K562 (cell line): Measurements from ENCODE around the gene ALPK1. TPM values are rescaled to one million over a fixed set of nuclear protein-coding genes. Genes with fewer than 3 reads are reported as not detected.

ENCODE experiments used
- ATAC-seq: fragments of 200-7000 bp; cut with Tn5 transposase; 3 replicates; pipeline ENCODE4 v1.9.1; 2020; ENCODE audit warnings: moderate library complexity
- BruUV-seq: library from RNA; stranded (reverse); fragments of 400-500 nt; replicated peaks from 2 replicates; lab custom pipeline; 2021; lab: Mats Ljungman, UMichigan
- CTCF ChIA-PET: fragments of 300-600 bp; formaldehyde crosslinking; extraction: SDS; loops from one replicate; lab custom pipeline; 2021; ENCODE audit warnings: low intra/inter-chr PET ratio; lab: Yijun Ruan, JAX
- POLR2A ChIA-PET: fragments of 300-600, 350-650 bp; sonication (Branson Sonifier 250); formaldehyde crosslinking; extraction: SDS; loops from one replicate; lab custom pipeline; 2021; ENCODE audit warnings: antibody characterized with exemption, inconsistent platforms; lab: Yijun Ruan, JAX
- DNase-seq, 4 experiments: peaks; one replicate each; pipeline versions ENCODE4 v3.0.0 to v3.0.0-alpha.2; 2011 to 2018; ENCODE audit warnings: low spot score in 3 of 4, mixed read lengths in 3 of 4; ENCODE audit errors: extremely low read depth in 1 of 4
- FAIRE-seq: peaks from 2 replicates; lab custom pipeline; 2011; peaks lifted over from hg19 to GRCh38; lab: Jason Lieb, UNC
- H2AFZ ChIP-seq: 2 replicates; pipeline ENCODE4 v1.6.0; 2011; ENCODE audit warnings: low read depth, low read length, control low read depth, inconsistent platforms
- H3K27ac ChIP-seq: fragments of 200-600 bp; 3 replicates; pipeline ENCODE4 v1.8.0; 2011; ENCODE audit warnings: low read depth, mild to moderate bottlenecking, control low read depth, inconsistent platforms, low read length, moderate library complexity, mixed read lengths; ENCODE audit errors: extremely low read depth
- H3K27me3 ChIP-seq, 2 experiments: fragments of 300-600 bp in 1 of 2; 2 replicates in 1 of 2; 3 replicates in 1 of 2; pipeline versions ENCODE4 v1.6.0 to v1.8.0; 2011; ENCODE audit warnings: inconsistent platforms in 2 of 2, low read length in 2 of 2, mild to moderate bottlenecking in 1 of 2, mixed read lengths in 1 of 2, moderate library complexity in 1 of 2; ENCODE audit not compliant: control insufficient read depth in 2 of 2, insufficient read depth in 2 of 2
- H3K36me3 ChIP-seq: fragments of 300-600 bp; 3 replicates; pipeline ENCODE4 v1.8.0; 2011; ENCODE audit warnings: mild to moderate bottlenecking, low read length, inconsistent platforms; ENCODE audit not compliant: control insufficient read depth, insufficient read depth
- H3K4me1 ChIP-seq, 2 experiments: fragments of 200-600 bp in 1 of 2; replicated peaks in 1 of 2; 2 replicates in 1 of 2; 3 replicates in 1 of 2; pipeline versions ENCODE4 v1.5.1 to v1.8.0; 2011; ENCODE audit warnings: inconsistent platforms in 2 of 2, low read length in 2 of 2, mild to moderate bottlenecking in 1 of 2, mixed read lengths in 1 of 2, moderate library complexity in 1 of 2; ENCODE audit not compliant: control insufficient read depth in 2 of 2, insufficient read depth in 2 of 2
- H3K4me2 ChIP-seq: 2 replicates; pipeline ENCODE4 v1.6.1; 2011; ENCODE audit warnings: low read length, control low read depth, inconsistent platforms, mixed read lengths; ENCODE audit not compliant: insufficient read depth
- H3K4me3 ChIP-seq: fragments of 200-600 bp; sonication (generic), shearing (Covaris generic); 2 replicates; pipeline ENCODE4 v1.5.1; 2016; ENCODE audit warnings: control low read depth, inconsistent platforms
- H3K79me2 ChIP-seq: fragments of 200-600 bp; 3 replicates; pipeline ENCODE4 v1.8.0; 2011; ENCODE audit warnings: low read length, inconsistent platforms; ENCODE audit not compliant: control insufficient read depth, insufficient read depth
- H3K9ac ChIP-seq, 2 experiments: 2 replicates each; pipeline versions ENCODE4 v1.6.0 to v1.6.1; 2011; ENCODE audit warnings: low read depth in 2 of 2, low read length in 2 of 2, control low read depth in 1 of 2, inconsistent platforms in 1 of 2, mild to moderate bottlenecking in 1 of 2, mixed read lengths in 1 of 2; ENCODE audit not compliant: insufficient read depth in 1 of 2
- H3K9me1 ChIP-seq: one replicate; pipeline ENCODE4 v1.6.0; 2011; ENCODE audit warnings: inconsistent platforms, mild to moderate bottlenecking, low read length, moderate library complexity; ENCODE audit not compliant: control insufficient read depth, insufficient read depth
- H3K9me3 ChIP-seq: replicated peaks from 2 replicates; pipeline ENCODE4 v1.5.1; 2011; ENCODE audit warnings: low read depth, low read length, inconsistent platforms; ENCODE audit not compliant: control insufficient read depth, insufficient read depth
- H4K20me1 ChIP-seq: replicated peaks from 2 replicates; pipeline ENCODE4 v1.6.1; 2011; ENCODE audit warnings: low read length, inconsistent platforms, mixed read lengths; ENCODE audit not compliant: control insufficient read depth, insufficient read depth
- LEF1 ChIP-seq: fragments of 450-650 bp; IDR thresholded peaks from 2 replicates; pipeline ENCODE4 v1.6.1; 2016; ENCODE audit warnings: mild to moderate bottlenecking
- MAFK ChIP-seq: IDR thresholded peaks from 2 replicates; pipeline ENCODE4 v1.6.1; 2011; ENCODE audit warnings: low read length, improper control_type of control experiment
- MCM5 ChIP-seq: fragments of 450-650 bp; IDR thresholded peaks from 2 replicates; pipeline ENCODE4 v1.6.1; 2016; ENCODE audit warnings: low read depth
- RCOR1 ChIP-seq, 2 experiments: IDR thresholded peaks; 2 replicates each; pipeline ENCODE4 v1.6.1; 2012; ENCODE audit warnings: low read depth in 2 of 2, low read length in 2 of 2, borderline replicate concordance in 1 of 2, improper control_type of control experiment in 1 of 2
- SIN3B ChIP-seq: fragments of 450-650 bp; IDR thresholded peaks from 2 replicates; pipeline ENCODE4 v1.6.1; 2017; ENCODE audit warnings: low read depth, mild to moderate bottlenecking, moderate library complexity
- SMARCA4 ChIP-seq: fragments of 450-650 bp; IDR thresholded peaks from 2 replicates; pipeline ENCODE4 v1.6.1; 2016
- ZNF134 ChIP-seq: fragments of 250-450 bp; sonication (Bioruptor Pico); conservative IDR thresholded peaks from 2 replicates; pipeline ENCODE4 v1.4.0; 2020
- ZNF551 ChIP-seq: fragments of 250-450 bp; sonication (Bioruptor Pico); IDR thresholded peaks from 2 replicates; pipeline ENCODE4 v1.5.0; 2021; ENCODE audit warnings: mild to moderate bottlenecking, moderate library complexity
- WGBS: fragments of 100-300 bp; shearing (Covaris generic); methylation state at CpG from one replicate; pipeline ENCODE4 v1.1.6; 2016; ENCODE audit warnings: low coverage, mixed read lengths; ENCODE audit not compliant: insufficient coverage; ENCODE audit errors: missing lambda C conversion rate; 5-methylcytosine and 5-hydroxymethylcytosine counted together
- in situ Hi-C: fragments of 300-500 bp; cut with MboI; formaldehyde crosslinking; loops from 4 replicates; pipeline ENCODE4 v1.15.0; 2018; ENCODE audit warnings: inconsistent platforms, mixed read lengths
- intact Hi-C: fragments of 100-400 bp; cut with micrococcal nuclease; formaldehyde crosslinking; loops from 2 replicates; pipeline ENCODE4 v1.14.2; 2022
- polyA plus RNA-seq, 8 experiments: library from polyadenylated mRNA; depleted of rRNA in 4 of 8; stranded (reverse) in 5 of 8; unstranded in 3 of 8; fragments of >200 nt; fragmentation: Nextera tagmentation in 2 of 8; fragmentation: Illumina TruSeq in 1 of 8; extraction: Ambion mirVana in 2 of 8; extraction: Trizol in 1 of 8; gene quantifications; 2 replicates each; pipeline versions ENCODE4 v1.2.1 to v1.2.3, GENCODE V29; 2011 to 2014; ENCODE audit warnings: inconsistent platforms in 1 of 8, missing spikeins in 1 of 8
- total RNA-seq, 7 experiments: library from RNA; depleted of rRNA in 6 of 7; stranded (reverse); fragments of >200 nt in 6 of 7; fragmentation: Illumina TruSeq in 2 of 7; extraction: Trizol in 2 of 7; gene quantifications; 2 replicates each; pipeline versions ENCODE4 v1.2.1 to v1.2.3, GENCODE V29; 2011 to 2021; ENCODE audit warnings: low replicate concordance in 1 of 7
- TF ChIP-seq, protein P1 (sequence below): sonication (generic); formaldehyde crosslinking; IDR thresholded peaks from 2 replicates; pipeline ENCODE4 v1.8.0; 2022; ENCODE audit warnings: missing genetic modification reagents, mild to moderate bottlenecking, moderate library complexity, borderline replicate concordance
- TF ChIP-seq, protein P2 (sequence below): conservative IDR thresholded peaks from 2 replicates; pipeline ENCODE4 v1.6.1; 2011; ENCODE audit warnings: low read depth, mild to moderate bottlenecking, low read length; ENCODE audit not compliant: control insufficient read depth
- TF ChIP-seq, protein P3 (sequence below): sonication (generic); formaldehyde crosslinking; IDR thresholded peaks from 2 replicates; pipeline ENCODE4 v1.8.0; 2022; ENCODE audit warnings: mild to moderate bottlenecking, missing genetic modification reagents, borderline replicate concordance

Gene ALPK1
- total and polyA plus RNA-seq, 9 of the 15 experiments (the other 6 are each of a cell fraction or from before 2014, with no cell fraction given) = 2.3 to 6.9 (median 4.6) TPM

GRCh38 chr4:112329672-112330375 is 32.7 kb downstream of the ALPK1 start:
- Histone ChIP-seq H4K20me1 (no peaks in the 10 kb centered on the region), H2AFZ (no peak overlapping the region), H3K9me3 (no peaks in the 10 kb centered on the region), H3K79me2 (no peaks in the 10 kb centered on the region), H3K9ac (no peak overlapping the region), H3K27ac (no peak overlapping the region), H3K4me3 (no peak overlapping the region), H3K36me3 (no peaks in the 10 kb centered on the region), H3K9me1 (no peaks in the 10 kb centered on the region), H3K4me1 (no peaks in the 10 kb centered on the region), H3K4me2 (no peak overlapping the region), H3K27me3 (no peaks in the 10 kb centered on the region)
- intact Hi-C loops = loop anchor here (10.0 kb wide), 1 partner anchor 235 kb away; no protein-coding TSS in a partner anchor
- no peak for FAIRE-seq
- BruUV-seq = no TSS peak
- DNase-seq = no peak
- no peak for ATAC-seq
- ChIA-PET POLR2A (no interaction called here), CTCF (interaction anchor here (0.6 kb wide), 1 partner anchor 433 kb away, joined by 6 read pairs; no protein-coding TSS in a partner anchor)
- TF ChIP-seq ZNF134 (CRISPR knock-in tag) = no peak
- in situ Hi-C loops = loop anchor here (25.0 kb wide), 1 partner anchor 432 kb away; no protein-coding TSS in a partner anchor
- 22% methylated on average over 5 of the region's 5 CpGs for WGBS

GRCh38 chr4:112330921-112331320 is 33.8 kb downstream of the ALPK1 start:
- in situ Hi-C loops = loop anchor here (25.0 kb wide), 1 partner anchor 431 kb away; no protein-coding TSS in a partner anchor
- CTCF ChIA-PET = no interaction called here
- TF ChIP-seq ZNF551 (CRISPR knock-in tag) (no peak), SIN3B (no peak), LEF1 (no peak), MAFK (no peak), MCM5 (no peak), SMARCA4 (no peak), RCOR1 (IDR thresholded peaks at IDR 0.05; ENCODE audit: borderline replicate concordance in 1 of 2, low read depth in 2 of 2, low read length in 2 of 2) (no peak)
- TF ChIP-seq, protein P1, sequence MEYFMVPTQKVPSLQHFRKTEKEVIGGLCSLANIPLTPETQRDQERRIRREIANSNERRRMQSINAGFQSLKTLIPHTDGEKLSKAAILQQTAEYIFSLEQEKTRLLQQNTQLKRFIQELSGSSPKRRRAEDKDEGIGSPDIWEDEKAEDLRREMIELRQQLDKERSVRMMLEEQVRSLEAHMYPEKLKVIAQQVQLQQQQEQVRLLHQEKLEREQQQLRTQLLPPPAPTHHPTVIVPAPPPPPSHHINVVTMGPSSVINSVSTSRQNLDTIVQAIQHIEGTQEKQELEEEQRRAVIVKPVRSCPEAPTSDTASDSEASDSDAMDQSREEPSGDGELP (CRISPR knock-in tag) = no peak
- TF ChIP-seq, protein P2, sequence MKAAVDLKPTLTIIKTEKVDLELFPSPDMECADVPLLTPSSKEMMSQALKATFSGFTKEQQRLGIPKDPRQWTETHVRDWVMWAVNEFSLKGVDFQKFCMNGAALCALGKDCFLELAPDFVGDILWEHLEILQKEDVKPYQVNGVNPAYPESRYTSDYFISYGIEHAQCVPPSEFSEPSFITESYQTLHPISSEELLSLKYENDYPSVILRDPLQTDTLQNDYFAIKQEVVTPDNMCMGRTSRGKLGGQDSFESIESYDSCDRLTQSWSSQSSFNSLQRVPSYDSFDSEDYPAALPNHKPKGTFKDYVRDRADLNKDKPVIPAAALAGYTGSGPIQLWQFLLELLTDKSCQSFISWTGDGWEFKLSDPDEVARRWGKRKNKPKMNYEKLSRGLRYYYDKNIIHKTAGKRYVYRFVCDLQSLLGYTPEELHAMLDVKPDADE = no peak
- TF ChIP-seq, protein P3, sequence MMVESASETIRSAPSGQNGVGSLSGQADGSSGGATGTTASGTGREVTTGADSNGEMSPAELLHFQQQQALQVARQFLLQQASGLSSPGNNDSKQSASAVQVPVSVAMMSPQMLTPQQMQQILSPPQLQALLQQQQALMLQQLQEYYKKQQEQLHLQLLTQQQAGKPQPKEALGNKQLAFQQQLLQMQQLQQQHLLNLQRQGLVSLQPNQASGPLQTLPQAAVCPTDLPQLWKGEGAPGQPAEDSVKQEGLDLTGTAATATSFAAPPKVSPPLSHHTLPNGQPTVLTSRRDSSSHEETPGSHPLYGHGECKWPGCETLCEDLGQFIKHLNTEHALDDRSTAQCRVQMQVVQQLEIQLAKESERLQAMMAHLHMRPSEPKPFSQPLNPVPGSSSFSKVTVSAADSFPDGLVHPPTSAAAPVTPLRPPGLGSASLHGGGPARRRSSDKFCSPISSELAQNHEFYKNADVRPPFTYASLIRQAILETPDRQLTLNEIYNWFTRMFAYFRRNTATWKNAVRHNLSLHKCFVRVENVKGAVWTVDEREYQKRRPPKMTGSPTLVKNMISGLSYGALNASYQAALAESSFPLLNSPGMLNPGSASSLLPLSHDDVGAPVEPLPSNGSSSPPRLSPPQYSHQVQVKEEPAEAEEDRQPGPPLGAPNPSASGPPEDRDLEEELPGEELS (CRISPR knock-in tag) = no peak

More at GRCh38 chr4:112330921-112331320, 33.8 kb downstream of the ALPK1 start:
- Histone ChIP-seq H3K4me2 (no peak overlapping the region), H3K79me2 (no peaks in the 10 kb centered on the region), H3K27ac (no peak overlapping the region), H3K9me1 (no peaks in the 10 kb centered on the region), H3K9me3 (no peaks in the 10 kb centered on the region), H3K4me1 (no peaks in the 10 kb centered on the region), H4K20me1 (no peaks in the 10 kb centered on the region), H3K36me3 (no peaks in the 10 kb centered on the region), H3K27me3 (no peaks in the 10 kb centered on the region), H2AFZ (no peak overlapping the region), H3K9ac (no peak overlapping the region), H3K4me3 (no peak overlapping the region)
- POLR2A ChIA-PET = no interaction called here
- FAIRE-seq = no peak
- BruUV-seq = no TSS peak
- intact Hi-C loops = no loop called here
- 3% methylated on average over 4 of the region's 4 CpGs for WGBS
- DNase-seq = no peak
- ATAC-seq = no peak
